T-helper 2 cell (primary cell): ENCODE measurements around the gene RSAD2.
"Not testable (repeated sequence)": the region's sequence is repeated elsewhere in the genome, so short reads cannot be mapped to it uniquely, and the experiment has no call there.

Source experiments
- DNase-seq, 5 experiments: peaks; one replicate each; pipeline versions ENCODE4 v3.0.0 to v3.0.0-alpha.2; 2012 to 2022
- total RNA-seq, 2 donors: gene quantifications; one replicate each; lab custom pipeline; 2026; lab: John Stamatoyannopoulos, UW

The RSAD2 gene
- 5.9 to 7.9 reads per million in 2 donors for total RNA-seq

- DNase-seq = peak in 2 of 5 experiments; percentile 50 to 71
Observed at GRCh38 chr2:6877402-6878304, at the start of gene RSAD2. TSS of gene RSAD2 (plus strand) at chr2:6877777. CDS start at chr2:6877801, 24 bp downstream.

GRCh38 chr2:6828299-6828584 lies 49.3 kb upstream of the RSAD2 start:
- DNase-seq = peak in 1 of 5 experiments; percentile 18

GRCh38 chr2:6831229-6831628 lies 46.3 kb upstream of the RSAD2 start:
- DNase-seq = no peak

- DNase-seq = no peak
Observed at GRCh38 chr2:6832596-6833299, 44.8 kb upstream of the RSAD2 start.

- no peak for DNase-seq
Observed at GRCh38 chr2:6833300-6833604, 44.3 kb upstream of the RSAD2 start.

- no peak for DNase-seq
Observed at GRCh38 chr2:6834163-6834562, 43.4 kb upstream of the RSAD2 start.

GRCh38 chr2:6835467-6835866 lies 42.1 kb upstream of the RSAD2 start:
- no peak for DNase-seq

- DNase-seq = no peak
Observed at GRCh38 chr2:6838673-6839319, 38.8 kb upstream of the RSAD2 start.

- no peak for DNase-seq
Observed at GRCh38 chr2:6841537-6842287, 35.9 kb upstream of the RSAD2 start.

- peak in 1 of 5 experiments; percentile 35 for DNase-seq
Observed at GRCh38 chr2:6845312-6845711, 32.3 kb upstream of the RSAD2 start.

GRCh38 chr2:6845903-6846302 lies 31.7 kb upstream of the RSAD2 start:
- DNase-seq = no peak

GRCh38 chr2:6846540-6846939 lies 31.0 kb upstream of the RSAD2 start:
- DNase-seq = no peak

- no peak for DNase-seq
Observed at GRCh38 chr2:6846967-6847681, 30.5 kb upstream of the RSAD2 start.

GRCh38 chr2:6852195-6852594 lies 25.4 kb upstream of the RSAD2 start:
- no peak for DNase-seq

- DNase-seq = no peak
Observed at GRCh38 chr2:6854416-6854815, 23.2 kb upstream of the RSAD2 start.

GRCh38 chr2:6855860-6856547 lies 21.6 kb upstream of the RSAD2 start:
- DNase-seq = no peak

GRCh38 chr2:6856548-6856920 lies 21.0 kb upstream of the RSAD2 start:
- DNase-seq = no peak

- DNase-seq = not testable (repeated sequence)
Observed at GRCh38 chr2:6858466-6859027, 19.0 kb upstream of the RSAD2 start.

- DNase-seq = no peak
Observed at GRCh38 chr2:6860296-6860695, 17.3 kb upstream of the RSAD2 start.

- no peak for DNase-seq
Observed at GRCh38 chr2:6863792-6864191, 13.8 kb upstream of the RSAD2 start.

- DNase-seq = no peak
Observed at GRCh38 chr2:6864231-6864754, 13.3 kb upstream of the RSAD2 start.
